MV-4-11 (cell line): ENCODE measurements around the gene NBPF20.
"Not testable (repeated sequence)": the region's sequence is repeated elsewhere in the genome, so short reads cannot be mapped to it uniquely, and the experiment has no call there.

Experiments used
- DNase-seq: peaks from one replicate; lab custom pipeline; 2025; lab: John Stamatoyannopoulos, UW

The NBPF20 gene

DNA sequence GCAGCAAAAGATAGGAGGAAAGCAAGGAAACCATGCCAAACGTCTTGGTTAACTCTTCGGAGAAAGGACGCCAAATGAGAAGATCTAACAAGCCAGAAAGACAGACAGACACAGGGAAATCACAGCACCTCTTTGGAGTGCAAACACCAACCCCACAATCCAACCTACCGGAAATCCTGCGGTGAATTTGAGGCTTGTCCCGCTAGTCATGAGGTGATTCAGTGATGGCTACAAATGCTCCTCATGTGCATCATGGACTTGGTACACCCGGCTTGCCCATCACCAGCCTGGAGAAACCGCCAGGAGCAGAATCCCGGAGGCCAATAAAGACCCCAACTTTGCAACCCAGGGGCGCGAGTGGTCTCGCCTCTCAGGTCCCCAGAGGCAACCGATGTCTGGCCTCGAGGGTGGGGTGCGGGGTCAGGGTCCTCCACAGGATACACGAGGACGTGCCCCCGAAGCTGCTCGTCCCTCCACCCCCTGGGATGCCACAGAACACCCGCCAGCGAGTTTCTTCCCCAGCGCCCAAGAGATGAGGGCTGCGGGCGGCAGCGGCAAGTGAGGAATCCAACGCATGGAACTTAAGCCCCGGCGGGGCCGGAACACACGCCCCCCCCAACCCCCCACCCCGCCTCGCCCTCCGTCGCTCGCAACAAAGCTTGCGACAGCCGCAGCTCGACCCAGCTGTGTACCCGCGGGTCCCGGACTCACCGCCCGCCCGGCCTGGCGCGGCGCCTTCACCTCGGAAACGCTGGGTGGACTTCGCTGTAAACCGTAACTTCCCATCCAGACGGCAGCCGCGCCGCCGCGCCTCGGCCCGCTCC is 579 bp downstream of the NBPF20 start:
- not testable (repeated sequence) for DNase-seq

DNA sequence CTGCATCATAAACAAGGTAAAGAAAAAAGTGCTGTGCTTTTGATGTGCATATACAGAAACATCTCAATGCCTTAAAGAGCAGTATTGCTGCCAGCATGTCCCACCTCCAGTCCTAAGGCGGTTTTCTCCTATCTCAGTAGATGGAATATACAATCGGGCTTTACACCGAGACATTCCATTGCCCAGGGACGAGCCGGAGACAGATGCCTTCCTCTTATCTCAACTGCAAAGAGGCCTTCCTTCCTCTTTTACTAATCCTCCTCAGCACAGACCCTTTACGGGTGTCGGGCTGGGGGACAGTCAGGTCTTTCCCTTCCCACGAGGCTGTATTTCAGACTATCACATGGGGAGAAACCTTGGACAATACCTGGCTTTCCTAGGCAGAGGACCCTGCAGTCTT is 10.3 kb downstream of the NBPF20 start:
- not testable (repeated sequence) for DNase-seq

DNA sequence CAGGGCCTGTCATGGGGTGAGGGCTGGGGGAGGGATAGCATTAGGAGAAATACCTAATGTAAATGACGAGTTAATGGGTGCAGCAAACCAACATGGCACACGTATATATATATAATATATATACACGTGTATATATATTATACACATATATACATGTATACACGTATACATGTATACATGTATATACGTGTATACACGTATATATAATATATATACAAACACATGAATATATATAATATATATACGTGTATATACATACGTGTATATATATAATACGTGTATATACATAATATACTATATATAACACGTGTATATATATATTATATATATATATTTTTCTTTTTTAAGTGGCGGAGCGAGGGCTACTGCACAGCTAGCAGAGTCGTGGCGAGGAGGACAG is 18.1 kb downstream of the NBPF20 start:
- DNase-seq, result not testable (repeated sequence)

DNA sequence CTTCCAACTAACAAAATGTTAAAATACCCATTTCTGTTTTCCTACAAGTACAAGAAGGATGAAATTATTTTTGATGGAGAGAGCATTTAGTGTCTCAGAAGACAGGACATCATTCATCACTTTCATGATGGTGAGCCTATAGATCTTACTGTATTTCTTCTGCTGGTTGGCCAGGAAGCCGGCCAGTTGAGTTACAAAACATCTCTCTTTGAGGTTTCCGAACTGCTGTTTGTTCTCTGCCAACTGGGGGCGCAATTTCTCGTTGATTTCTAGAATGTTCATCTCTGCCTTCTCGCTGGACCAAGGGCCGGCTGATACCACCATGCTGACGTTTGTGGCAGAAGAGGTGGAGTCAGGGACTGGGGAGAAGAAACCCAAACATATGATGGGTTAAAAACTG is 20.5 kb downstream of the NBPF20 start:
- DNase-seq, result not testable (repeated sequence)

DNA sequence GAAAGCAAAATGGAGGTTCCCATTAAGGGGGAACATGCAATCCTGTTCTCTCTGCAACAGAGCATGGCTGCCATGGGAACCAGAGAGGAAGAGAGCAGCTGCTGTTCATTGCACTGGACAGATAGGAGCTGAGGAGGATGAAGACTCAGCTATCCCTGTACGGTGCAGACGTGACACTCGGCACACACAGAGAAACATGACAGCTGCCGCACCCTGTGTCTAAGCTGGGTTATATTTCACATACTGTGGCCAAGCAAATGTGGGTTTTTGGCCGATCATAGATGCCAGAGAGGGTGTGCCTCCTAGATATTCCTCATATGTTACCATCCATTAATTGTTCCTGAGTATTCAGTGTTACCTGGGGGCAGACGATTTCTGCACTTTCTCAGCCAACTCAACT is 24.7 kb downstream of the NBPF20 start:
- not testable (repeated sequence) for DNase-seq
